ENCODE measurements around the gene STAP2. TPM values are rescaled to one million over a fixed set of nuclear protein-coding genes. Genes with fewer than 3 reads are reported as not detected.
"Not testable (repeated sequence)": the region's sequence is repeated elsewhere in the genome, so short reads cannot be mapped to it uniquely, and the experiment has no call there.

Gene STAP2
- total RNA-seq, 1 donor from 2014 or later: 83.2 TPM

- TF ChIP-seq CTCF (IDR thresholded peaks at IDR 0.05; ENCODE audit: insufficient read depth, low read length, severe bottlenecking): no peak
- DNase-seq (ENCODE audit: low read depth): no peak
- H3K27me3 ChIP-seq (ENCODE audit: control insufficient read depth, insufficient read depth, low read length): no peaks in the 10 kb centered on the region
- H3K36me3 ChIP-seq (ENCODE audit: control insufficient read depth, insufficient read depth, low read length): peaks cover 1% of the 10 kb centered on the region
- H3K4me3 ChIP-seq (ENCODE audit: low read depth, low read length): peak overlapping the region; percentile 50
- no peak for FAIRE-seq
These were observed 3.6 kb upstream of the STAP2 start for GRCh38 chr19:4342314-4342614.

GRCh38 chr19:4337906-4338440, 654 bp downstream of the STAP2 start:
- H3K4me3 ChIP-seq (ENCODE audit: low read depth, low read length): peak overlapping the region; percentile 73
- H3K27me3 ChIP-seq (ENCODE audit: control insufficient read depth, insufficient read depth, low read length): no peaks in the 10 kb centered on the region
- H3K36me3 ChIP-seq (ENCODE audit: control insufficient read depth, insufficient read depth, low read length): no peaks in the 10 kb centered on the region
- no peak for DNase-seq (ENCODE audit: low read depth)
- TF ChIP-seq CTCF (IDR thresholded peaks at IDR 0.05; ENCODE audit: insufficient read depth, low read length, severe bottlenecking): no peak
- FAIRE-seq: no peak

- peak; percentile 91 for FAIRE-seq
- DNase-seq (ENCODE audit: low read depth): no peak
- TF ChIP-seq CTCF (IDR thresholded peaks at IDR 0.05; ENCODE audit: insufficient read depth, low read length, severe bottlenecking): no peak
- no peaks in the 10 kb centered on the region for H3K27me3 ChIP-seq (ENCODE audit: control insufficient read depth, insufficient read depth, low read length)
- no peak overlapping the region for H3K4me3 ChIP-seq (ENCODE audit: low read depth, low read length)
- no peaks in the 10 kb centered on the region for H3K36me3 ChIP-seq (ENCODE audit: control insufficient read depth, insufficient read depth, low read length)
These were observed 3.6 kb downstream of the STAP2 start for GRCh38 chr19:4334929-4335570.

GRCh38 chr19:4329858-4330257, 8.8 kb downstream of the STAP2 start:
- H3K4me3 ChIP-seq (ENCODE audit: low read depth, low read length): no peak overlapping the region
- FAIRE-seq (no peak), DNase-seq (ENCODE audit: low read depth) (no peak)
- H3K27me3 ChIP-seq (ENCODE audit: control insufficient read depth, insufficient read depth, low read length): no peaks in the 10 kb centered on the region
- no peak for TF ChIP-seq CTCF (IDR thresholded peaks at IDR 0.05; ENCODE audit: insufficient read depth, low read length, severe bottlenecking)
- H3K36me3 ChIP-seq (ENCODE audit: control insufficient read depth, insufficient read depth, low read length): peaks cover 10% of the 10 kb centered on the region

GRCh38 chr19:4328991-4329681, 9.5 kb downstream of the STAP2 start:
- DNase-seq (ENCODE audit: low read depth); FAIRE-seq; H3K4me3 ChIP-seq (ENCODE audit: low read depth, low read length); H3K27me3 ChIP-seq (ENCODE audit: control insufficient read depth, insufficient read depth, low read length): not testable (repeated sequence)
- H3K36me3 ChIP-seq (ENCODE audit: control insufficient read depth, insufficient read depth, low read length): peaks cover 10% of the 10 kb centered on the region

- DNase-seq (ENCODE audit: low read depth) (peak; percentile 15), FAIRE-seq (no peak)
- H3K36me3 ChIP-seq (ENCODE audit: control insufficient read depth, insufficient read depth, low read length): peaks cover 10% of the 10 kb centered on the region
- no peaks in the 10 kb centered on the region for H3K27me3 ChIP-seq (ENCODE audit: control insufficient read depth, insufficient read depth, low read length)
- H3K4me3 ChIP-seq (ENCODE audit: low read depth, low read length): peak overlapping the region; percentile 3
- TF ChIP-seq CTCF (IDR thresholded peaks at IDR 0.05; ENCODE audit: insufficient read depth, low read length, severe bottlenecking): no peak
These were observed 10.2 kb downstream of the STAP2 start for GRCh38 chr19:4328243-4328990.
